ENCODE results near the gene BAZ2B. TPM values are rescaled to one million over a fixed set of nuclear protein-coding genes. Genes with fewer than 3 reads are reported as not detected.

BAZ2B gene
- total RNA-seq, 2 experiments from 2014 or later: 17.9 to 18.5 TPM

GRCh38 chr2:159382447-159383028 is 233.8 kb downstream of the BAZ2B start:
- no peaks in the 10 kb centered on the region for H3K27me3 Mint-ChIP-seq
- Histone ChIP-seq H3K27ac (ENCODE audit: low read depth in 1 of 2, low read length in 2 of 2) (no peak overlapping the region), H3K4me1 (ENCODE audit: insufficient read depth, low read length) (no peaks in the 10 kb centered on the region), H3K9me3 (ENCODE audit: control insufficient read depth in 1 of 2, insufficient read depth in 1 of 2, low read length in 2 of 2) (no peaks in the 10 kb centered on the region), H3K27me3 (ENCODE audit: control insufficient read depth in 1 of 2, insufficient read depth in 2 of 2, low read length in 2 of 2) (no peaks in the 10 kb centered on the region), H3K36me3 (ENCODE audit: insufficient read depth, low read length) (peaks cover 14% of the 10 kb centered on the region), H3K4me3 (ENCODE audit: low read length) (no peak overlapping the region)
- H3K36me3 Mint-ChIP-seq (ENCODE audit: low read depth): peaks cover 24% of the 10 kb centered on the region
- no peaks in the 10 kb centered on the region for H3K9me3 Mint-ChIP-seq
- H3K27ac Mint-ChIP-seq: no peak overlapping the region
- H3K4me3 Mint-ChIP-seq: no peak overlapping the region
- no peak for TF ChIP-seq CTCF (IDR thresholded peaks at IDR 0.05)
- no peaks in the 10 kb centered on the region for H3K4me1 Mint-ChIP-seq (ENCODE audit: low read depth)
- DNase-seq (no peak), ATAC-seq (ENCODE audit: poor library complexity) (no peak)
- ChIA-PET CTCF (no interaction called here), POLR2A (no interaction called here)
- intact Hi-C loops (cut with DNase I, micrococcal nuclease): no loop called here

DNA sequence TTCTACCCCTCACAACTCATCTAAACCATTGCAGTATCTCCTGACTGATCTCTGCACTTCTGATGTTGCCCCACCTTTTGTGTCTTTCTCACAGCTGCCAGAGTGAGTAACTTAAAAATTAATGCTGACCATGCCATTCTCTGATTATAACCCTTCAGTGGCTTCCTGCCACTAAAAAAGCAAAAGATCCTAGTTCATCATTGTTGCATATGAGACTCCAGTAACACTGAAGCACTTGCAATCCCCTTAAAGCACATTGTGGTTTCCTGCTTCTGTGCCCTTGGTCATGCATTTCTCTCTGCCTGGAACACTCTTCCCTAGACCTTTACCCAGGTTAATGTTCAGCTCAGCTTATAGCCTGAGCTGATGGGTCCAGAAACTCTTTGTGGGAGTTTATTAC is 234.8 kb downstream of the BAZ2B start:
- no peak for TF ChIP-seq CTCF (IDR thresholded peaks at IDR 0.05)
- POLR2A ChIA-PET: no interaction called here
- H3K4me3 Mint-ChIP-seq: no peak overlapping the region
- no peaks in the 10 kb centered on the region for H3K9me3 ChIP-seq (ENCODE audit: control insufficient read depth in 1 of 2, insufficient read depth in 1 of 2, low read length in 2 of 2)
- no peak for DNase-seq
- H3K4me1 Mint-ChIP-seq (ENCODE audit: low read depth): no peaks in the 10 kb centered on the region
- H3K27me3 Mint-ChIP-seq: no peaks in the 10 kb centered on the region
- no peak overlapping the region for H3K27ac ChIP-seq (ENCODE audit: low read depth in 1 of 2, low read length in 2 of 2)
- no peak for ATAC-seq (ENCODE audit: poor library complexity)
- CTCF ChIA-PET: no interaction called here
- no peaks in the 10 kb centered on the region for H3K4me1 ChIP-seq (ENCODE audit: insufficient read depth, low read length)
- H3K4me3 ChIP-seq (ENCODE audit: low read length): no peak overlapping the region
- peaks cover 14% of the 10 kb centered on the region for H3K36me3 ChIP-seq (ENCODE audit: insufficient read depth, low read length)
- peaks cover 22% of the 10 kb centered on the region for H3K36me3 Mint-ChIP-seq (ENCODE audit: low read depth)
- no peaks in the 10 kb centered on the region for H3K9me3 Mint-ChIP-seq
- H3K27me3 ChIP-seq (ENCODE audit: control insufficient read depth in 1 of 2, insufficient read depth in 2 of 2, low read length in 2 of 2): no peaks in the 10 kb centered on the region
- intact Hi-C loops (cut with DNase I, micrococcal nuclease): no loop called here
- no peak overlapping the region for H3K27ac Mint-ChIP-seq

GRCh38 chr2:159380685-159381239 is 235.6 kb downstream of the BAZ2B start:
- TF ChIP-seq CTCF (IDR thresholded peaks at IDR 0.05): no peak
- Mint-ChIP-seq H3K27ac (no peak overlapping the region), H3K4me1 (ENCODE audit: low read depth) (no peaks in the 10 kb centered on the region), H3K36me3 (ENCODE audit: low read depth) (peaks cover 14% of the 10 kb centered on the region), H3K4me3 (no peak overlapping the region), H3K9me3 (no peaks in the 10 kb centered on the region), H3K27me3 (no peaks in the 10 kb centered on the region)
- H3K4me1 ChIP-seq (ENCODE audit: insufficient read depth, low read length): no peaks in the 10 kb centered on the region
- no peaks in the 10 kb centered on the region for H3K9me3 ChIP-seq (ENCODE audit: control insufficient read depth in 1 of 2, insufficient read depth in 1 of 2, low read length in 2 of 2)
- CTCF ChIA-PET: no interaction called here
- POLR2A ChIA-PET: no interaction called here
- H3K4me3 ChIP-seq (ENCODE audit: low read length): no peak overlapping the region
- peaks cover 14% of the 10 kb centered on the region for H3K36me3 ChIP-seq (ENCODE audit: insufficient read depth, low read length)
- DNase-seq (no peak), ATAC-seq (ENCODE audit: poor library complexity) (no peak)
- intact Hi-C loops (cut with DNase I, micrococcal nuclease): no loop called here
- no peaks in the 10 kb centered on the region for H3K27me3 ChIP-seq (ENCODE audit: control insufficient read depth in 1 of 2, insufficient read depth in 2 of 2, low read length in 2 of 2)
- no peak overlapping the region for H3K27ac ChIP-seq (ENCODE audit: low read depth in 1 of 2, low read length in 2 of 2)
